BE2C (cell line): ENCODE results near the gene CAPN13.

Experiments
- DNase-seq: peaks from one replicate; pipeline ENCODE4 v3.0.0-alpha.2; 2020
- H3K27me3 ChIP-seq: fragments of 250-450 bp; sonication (Bioruptor Pico); 2 replicates; pipeline ENCODE4 v1.5.1; 2020; ENCODE audit warnings: mild to moderate bottlenecking
- H3K36me3 ChIP-seq: fragments of 250-450 bp; sonication (Bioruptor Pico); 2 replicates; pipeline ENCODE4 v1.5.1; 2020; ENCODE audit warnings: mild to moderate bottlenecking
- H3K4me1 ChIP-seq: fragments of 250-450 bp; sonication (Bioruptor Pico); 2 replicates; pipeline ENCODE4 v1.5.1; 2020
- H3K4me3 ChIP-seq: 2 replicates; pipeline ENCODE4 v1.5.1; 2011; ENCODE audit warnings: low read depth, low read length
- H3K9me3 ChIP-seq: fragments of 250-450 bp; sonication (Bioruptor Pico); 2 replicates; pipeline ENCODE4 v1.5.1; 2020
- TF ChIP-seq, protein P1 (sequence below): IDR thresholded peaks from 2 replicates; pipeline ENCODE4 v1.5.1; 2012; ENCODE audit warnings: mild to moderate bottlenecking, low read depth, low read length

CAPN13 gene

GRCh38 chr2:30784682-30785081 is 22.6 kb downstream of the CAPN13 start:
- DNase-seq: no peak
- TF ChIP-seq, protein P1, sequence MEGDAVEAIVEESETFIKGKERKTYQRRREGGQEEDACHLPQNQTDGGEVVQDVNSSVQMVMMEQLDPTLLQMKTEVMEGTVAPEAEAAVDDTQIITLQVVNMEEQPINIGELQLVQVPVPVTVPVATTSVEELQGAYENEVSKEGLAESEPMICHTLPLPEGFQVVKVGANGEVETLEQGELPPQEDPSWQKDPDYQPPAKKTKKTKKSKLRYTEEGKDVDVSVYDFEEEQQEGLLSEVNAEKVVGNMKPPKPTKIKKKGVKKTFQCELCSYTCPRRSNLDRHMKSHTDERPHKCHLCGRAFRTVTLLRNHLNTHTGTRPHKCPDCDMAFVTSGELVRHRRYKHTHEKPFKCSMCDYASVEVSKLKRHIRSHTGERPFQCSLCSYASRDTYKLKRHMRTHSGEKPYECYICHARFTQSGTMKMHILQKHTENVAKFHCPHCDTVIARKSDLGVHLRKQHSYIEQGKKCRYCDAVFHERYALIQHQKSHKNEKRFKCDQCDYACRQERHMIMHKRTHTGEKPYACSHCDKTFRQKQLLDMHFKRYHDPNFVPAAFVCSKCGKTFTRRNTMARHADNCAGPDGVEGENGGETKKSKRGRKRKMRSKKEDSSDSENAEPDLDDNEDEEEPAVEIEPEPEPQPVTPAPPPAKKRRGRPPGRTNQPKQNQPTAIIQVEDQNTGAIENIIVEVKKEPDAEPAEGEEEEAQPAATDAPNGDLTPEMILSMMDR: no peak
- Histone ChIP-seq H3K27me3 (no peaks in the 10 kb centered on the region), H3K36me3 (no peaks in the 10 kb centered on the region), H3K9me3 (no peaks in the 10 kb centered on the region), H3K4me3 (no peak overlapping the region), H3K4me1 (no peaks in the 10 kb centered on the region)

- DNase-seq: no peak
- no peaks in the 10 kb centered on the region for H3K27me3 ChIP-seq
Measured at GRCh38 chr2:30781961-30782533, 25.2 kb downstream of the CAPN13 start.

GRCh38 chr2:30781451-30781850 is 25.8 kb downstream of the CAPN13 start:
- TF ChIP-seq, protein P1: no peak
- no peaks in the 10 kb centered on the region for H3K4me1 ChIP-seq

More at GRCh38 chr2:30781961-30782533, 25.2 kb downstream of the CAPN13 start:
- Histone ChIP-seq H3K9me3 (no peaks in the 10 kb centered on the region), H3K4me1 (no peaks in the 10 kb centered on the region), H3K4me3 (no peak overlapping the region), H3K36me3 (no peaks in the 10 kb centered on the region)
- TF ChIP-seq, protein P1: no peak

GRCh38 chr2:30780776-30781330 is 26.4 kb downstream of the CAPN13 start:
- TF ChIP-seq, protein P1: no peak
- Histone ChIP-seq H3K27me3 (no peaks in the 10 kb centered on the region), H3K4me3 (no peak overlapping the region), H3K4me1 (no peaks in the 10 kb centered on the region), H3K9me3 (no peaks in the 10 kb centered on the region), H3K36me3 (no peaks in the 10 kb centered on the region)
- no peak for DNase-seq

More at GRCh38 chr2:30781451-30781850, 25.8 kb downstream of the CAPN13 start:
- Histone ChIP-seq H3K36me3 (no peaks in the 10 kb centered on the region), H3K27me3 (no peaks in the 10 kb centered on the region), H3K4me3 (no peak overlapping the region), H3K9me3 (no peaks in the 10 kb centered on the region)
- DNase-seq: no peak

- H3K4me1 ChIP-seq: no peaks in the 10 kb centered on the region
- H3K4me3 ChIP-seq: no peak overlapping the region
- no peaks in the 10 kb centered on the region for H3K9me3 ChIP-seq
- H3K27me3 ChIP-seq: no peaks in the 10 kb centered on the region
- DNase-seq: no peak
- TF ChIP-seq, protein P1: no peak
- no peaks in the 10 kb centered on the region for H3K36me3 ChIP-seq
Measured at GRCh38 chr2:30778611-30779010, 28.6 kb downstream of the CAPN13 start.
